PFSK-1 (cell line): ENCODE data around the gene HSP90AA1.

Experiments used
- SIN3A ChIP-seq: IDR thresholded peaks from 2 replicates; pipeline ENCODE4 v1.6.1; 2012; ENCODE audit warnings: mild to moderate bottlenecking, low read length, moderate library complexity, borderline replicate concordance; ENCODE audit not compliant: insufficient read depth
- TAF1 ChIP-seq: IDR thresholded peaks from 2 replicates; pipeline ENCODE4 v1.6.1; 2012; ENCODE audit warnings: low read length, control low read depth, borderline replicate concordance; ENCODE audit not compliant: insufficient read depth

GRCh38 chr14:102078831-102079699 is 7.8 kb downstream of the HSP90AA1 start:
- no peak for TF ChIP-seq TAF1
- TF ChIP-seq SIN3A, result no peak
